ENCODE measurements around the gene BIRC6.
"Not testable (repeated sequence)": the region's sequence is repeated elsewhere in the genome, so short reads cannot be mapped to it uniquely, and the experiment has no call there.

Gene BIRC6

DNA sequence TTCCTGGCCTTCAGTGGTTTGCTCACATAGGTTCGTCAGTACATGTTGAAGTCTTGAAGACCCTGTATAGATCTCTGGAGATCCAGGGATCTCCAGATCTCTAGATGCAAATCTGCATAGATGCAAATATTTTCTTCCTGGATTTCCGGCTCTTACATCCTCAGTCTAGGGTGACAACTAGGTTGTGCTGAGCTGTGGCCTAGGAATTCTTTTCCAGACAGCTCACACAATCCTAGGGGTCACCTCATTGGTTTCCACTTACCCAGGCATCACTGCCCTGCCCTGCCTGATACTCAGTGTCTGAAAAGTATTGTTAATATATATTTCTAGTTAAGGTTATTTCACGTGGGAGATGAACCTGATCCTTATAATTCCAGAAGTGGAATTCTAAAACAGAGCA is 165.9 kb downstream of the BIRC6 start:
- DNase-seq: no peak

- no peak for DNase-seq
These were observed 166.9 kb downstream of the BIRC6 start for GRCh38 chr2:32523686-32524085.

GRCh38 chr2:32532341-32532740 is 175.5 kb downstream of the BIRC6 start:
- DNase-seq: no peak

DNA sequence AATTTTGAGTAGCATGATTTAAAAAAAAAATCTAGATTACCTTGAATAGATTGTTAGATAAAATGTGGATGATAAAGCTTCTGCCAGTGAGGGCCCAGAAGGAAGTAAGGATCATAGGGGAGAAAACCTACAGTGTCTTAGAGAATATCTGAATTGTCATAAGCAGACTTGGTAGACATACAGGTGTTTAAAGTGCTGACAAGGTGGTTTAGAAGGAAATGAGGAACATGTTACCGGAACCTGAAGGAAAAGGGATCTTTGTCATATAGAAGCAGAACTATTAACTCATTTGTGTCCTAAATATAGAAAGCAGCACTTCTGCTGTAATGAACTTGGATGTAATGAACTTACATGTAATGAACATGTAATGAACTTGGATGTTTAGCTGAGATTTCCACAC is 176.1 kb downstream of the BIRC6 start:
- DNase-seq: no peak

- no peak for DNase-seq
These were observed 178.0 kb downstream of the BIRC6 start for GRCh38 chr2:32534831-32535230.

DNA sequence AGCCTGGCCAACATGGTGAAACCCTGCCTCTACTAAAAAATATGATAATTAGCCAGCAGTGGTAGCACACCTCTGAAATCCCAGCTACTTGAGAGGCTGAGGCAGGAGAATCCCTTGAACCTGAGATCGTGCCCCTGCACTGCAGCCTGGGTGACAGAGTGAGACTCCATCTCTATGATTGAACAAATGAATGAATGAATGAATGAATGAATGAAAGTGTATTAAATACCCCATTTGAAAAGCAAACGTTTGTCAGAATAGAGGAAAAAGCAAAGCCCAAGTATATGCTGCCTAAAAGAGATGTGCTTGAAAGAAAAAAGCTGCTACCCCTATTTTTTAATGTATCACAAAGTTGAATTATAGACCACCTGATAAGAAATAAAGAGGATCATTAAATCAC is 181.9 kb downstream of the BIRC6 start:
- no peak for DNase-seq

- DNase-seq: not testable (repeated sequence)
These were observed 195.7 kb downstream of the BIRC6 start for GRCh38 chr2:32552483-32552882.

DNA sequence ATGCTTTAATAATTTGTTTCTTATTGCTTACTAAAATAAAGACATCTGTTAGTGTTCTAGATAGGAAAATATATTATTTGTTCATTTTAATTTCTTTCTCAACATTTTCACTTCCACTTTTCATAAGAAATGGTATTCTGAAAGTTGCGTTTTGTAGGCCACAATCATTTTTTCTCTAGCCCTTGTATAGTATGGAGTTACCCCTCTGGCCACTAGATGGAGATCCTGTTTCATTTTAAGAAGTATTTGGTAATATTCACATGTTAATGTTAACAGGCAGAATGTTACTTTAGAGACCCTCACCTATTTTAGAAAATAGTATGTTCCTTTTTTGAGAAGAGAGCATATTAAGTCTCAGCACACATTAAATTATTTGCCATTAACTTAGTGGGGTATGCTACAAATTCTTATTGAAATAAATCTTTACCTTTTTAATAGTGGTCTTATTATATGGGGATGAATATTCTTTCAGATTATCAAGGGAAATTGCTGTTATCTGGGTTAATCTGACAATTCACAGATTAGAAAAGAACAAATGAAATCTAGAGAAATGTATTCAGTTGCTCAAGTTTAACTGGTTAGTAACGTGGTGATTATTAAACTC is 197.1 kb downstream of the BIRC6 start:
- no peak for DNase-seq

DNA sequence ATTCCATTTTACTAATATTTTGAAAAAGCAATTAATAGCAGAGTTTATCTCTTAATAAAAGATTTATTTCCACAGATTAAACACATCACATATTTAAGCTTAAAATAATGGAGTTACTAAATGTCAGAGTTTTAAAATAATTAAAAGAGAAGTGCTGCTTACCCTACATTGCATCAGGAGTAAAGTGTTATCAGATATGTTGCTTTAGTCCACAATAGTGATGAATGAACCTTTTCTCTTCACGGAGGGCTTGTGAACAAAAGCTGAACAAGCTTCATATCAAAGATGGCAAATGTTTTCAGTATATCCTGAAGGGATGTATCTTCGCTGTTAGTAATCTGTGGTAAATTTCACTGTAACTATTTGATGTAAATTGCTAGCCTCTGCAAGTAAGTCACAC is 201.7 kb downstream of the BIRC6 start:
- no peak for DNase-seq

DNA sequence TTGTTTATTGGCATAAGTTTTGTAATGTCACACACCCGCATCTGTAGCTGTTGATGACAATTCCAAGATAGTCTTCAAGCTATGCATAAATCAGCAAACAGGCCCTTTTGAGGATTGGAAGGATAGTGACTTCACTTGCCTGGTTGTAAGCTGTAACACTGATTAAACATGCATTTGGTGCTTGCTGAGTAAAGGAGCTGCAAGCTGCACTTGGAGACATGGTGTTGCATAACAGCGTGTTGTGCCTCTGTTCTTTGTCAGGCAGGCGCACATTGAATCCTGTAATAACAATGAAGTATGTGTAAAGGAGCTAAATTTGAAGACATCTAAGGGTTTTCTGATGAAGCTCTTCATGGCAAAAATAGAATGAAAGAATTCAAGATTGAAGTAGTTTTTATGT is 202.3 kb downstream of the BIRC6 start:
- no peak for DNase-seq

GRCh38 chr2:32562906-32563305 is 206.1 kb downstream of the BIRC6 start:
- DNase-seq: no peak

DNA sequence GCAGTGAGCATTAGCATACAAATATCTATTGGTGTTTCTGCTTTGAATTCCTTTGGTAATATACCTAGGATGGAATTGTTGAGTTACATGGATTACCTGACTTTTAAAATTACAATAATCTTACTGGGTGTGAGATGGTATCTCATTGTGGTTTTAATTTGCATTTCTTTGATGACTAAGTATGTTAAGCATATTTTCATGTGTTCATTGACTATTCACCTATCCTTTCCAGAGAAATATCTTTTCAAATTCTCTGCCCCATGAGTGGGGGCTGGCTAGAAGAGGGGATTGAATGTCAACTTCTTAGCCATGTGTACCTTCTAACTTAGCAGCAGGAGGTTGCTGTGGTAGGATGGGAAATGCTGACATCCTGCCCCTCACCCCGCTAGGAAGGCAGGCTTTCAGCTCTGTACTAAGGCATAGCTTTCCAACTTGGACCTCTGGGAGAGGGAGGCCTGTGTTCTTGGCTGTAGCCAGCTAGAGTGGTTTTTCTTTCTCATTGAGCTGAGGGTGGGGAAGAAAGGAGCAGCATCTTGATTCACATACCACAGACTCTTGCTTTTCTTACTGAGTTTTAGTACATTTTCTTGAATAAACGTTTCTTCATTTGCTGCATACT is 207.7 kb downstream of the BIRC6 start:
- DNase-seq: no peak

GRCh38 chr2:32565902-32566301 is 209.1 kb downstream of the BIRC6 start:
- no peak for DNase-seq

DNA sequence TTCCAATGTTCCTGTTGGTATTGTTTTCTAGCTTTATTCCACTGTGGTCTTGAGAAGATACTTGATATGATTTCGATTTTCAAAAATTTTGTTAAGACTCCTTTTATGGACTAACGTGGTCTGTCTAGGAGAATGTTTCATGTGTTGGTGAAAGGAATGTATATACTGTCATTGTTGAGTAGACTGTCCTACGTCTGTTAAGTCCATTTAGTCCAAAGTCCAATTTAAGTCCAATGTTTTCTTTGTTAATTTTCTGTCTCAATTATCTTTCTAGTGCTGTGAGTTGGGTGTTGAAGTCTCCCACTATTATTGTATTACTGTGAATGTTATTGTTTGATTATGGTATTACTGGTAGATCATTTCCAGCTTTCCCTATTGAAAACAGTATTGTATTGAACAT is 215.2 kb downstream of the BIRC6 start:
- DNase-seq: no peak

- no peak for DNase-seq
These were observed 215.9 kb downstream of the BIRC6 start for GRCh38 chr2:32572737-32573136.

DNA sequence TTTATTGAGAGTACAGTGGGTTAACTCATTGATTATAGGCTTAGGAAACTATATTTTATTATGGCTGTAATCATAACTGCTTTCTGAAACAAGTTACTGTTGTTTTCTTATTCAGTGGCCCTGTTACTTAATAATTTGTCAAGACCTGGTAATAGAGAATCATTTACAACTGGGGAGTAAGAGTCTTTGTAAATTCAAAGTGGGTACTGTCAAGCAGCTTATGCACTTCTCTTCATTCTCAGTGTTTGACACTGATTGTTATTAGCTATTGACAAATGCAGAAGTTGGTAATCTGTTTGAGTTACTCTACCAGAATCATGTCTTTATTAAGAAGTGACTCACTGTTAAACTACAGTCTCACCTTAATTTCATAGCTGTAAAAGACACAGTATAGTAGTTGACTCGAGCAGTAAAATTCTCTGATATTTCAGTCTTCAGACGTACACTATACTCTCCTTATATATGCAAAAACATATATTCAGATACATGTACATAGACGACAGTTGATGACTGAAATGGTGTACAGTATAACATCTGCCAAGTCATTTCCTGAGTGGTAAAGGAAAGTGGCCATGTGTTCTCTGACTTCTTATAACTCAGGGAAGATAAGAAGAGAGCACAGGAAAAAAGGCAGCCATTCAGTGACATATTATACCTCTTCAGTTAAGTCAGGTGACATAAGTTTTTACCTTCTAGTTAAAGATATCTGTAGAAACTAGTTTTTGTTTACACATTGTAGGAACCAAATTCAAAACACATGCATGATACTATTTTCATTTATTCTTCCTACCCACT is 235.0 kb downstream of the BIRC6 start:
- DNase-seq: no peak

DNA sequence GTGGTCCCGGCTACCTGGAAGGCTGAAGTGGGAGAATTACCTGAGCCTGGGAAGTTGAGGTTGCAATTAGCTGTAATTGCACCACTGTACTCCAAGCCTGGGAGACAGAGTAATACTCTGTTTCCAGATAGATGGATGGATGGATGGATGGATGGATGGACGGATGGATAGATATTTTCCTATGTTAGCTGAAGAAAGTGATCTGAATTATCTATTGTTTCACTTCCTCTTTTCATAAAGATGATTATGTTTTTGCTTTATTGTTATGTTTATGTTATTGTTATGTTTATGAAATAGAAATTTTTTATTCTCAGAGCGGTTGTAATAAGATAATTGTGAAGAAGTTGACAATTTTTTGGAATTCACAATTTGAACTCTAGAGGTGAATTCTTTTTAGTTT is 237.8 kb downstream of the BIRC6 start:
- no peak for DNase-seq

DNA sequence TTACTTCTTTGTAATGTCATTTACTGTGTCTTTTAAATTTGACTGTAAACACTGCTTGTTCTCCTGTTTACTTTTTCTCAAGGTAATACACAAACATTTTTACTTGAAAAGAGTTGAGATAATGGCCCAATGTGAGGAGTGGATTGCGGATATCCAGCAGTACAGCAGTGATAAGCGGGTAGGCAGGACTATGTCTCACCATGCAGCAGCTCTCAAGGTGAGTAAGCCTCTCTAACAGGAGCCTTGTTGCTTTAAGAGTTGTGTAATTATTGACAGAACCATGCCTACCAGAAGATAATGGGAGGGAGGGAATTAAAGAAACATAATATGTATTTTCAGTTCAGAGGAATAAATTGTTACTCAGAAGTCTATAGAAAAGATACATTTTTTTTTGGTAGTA is 254.5 kb downstream of the BIRC6 start:
- no peak for DNase-seq

GRCh38 chr2:32611771-32612170 is 254.9 kb downstream of the BIRC6 start:
- no peak for DNase-seq

DNA sequence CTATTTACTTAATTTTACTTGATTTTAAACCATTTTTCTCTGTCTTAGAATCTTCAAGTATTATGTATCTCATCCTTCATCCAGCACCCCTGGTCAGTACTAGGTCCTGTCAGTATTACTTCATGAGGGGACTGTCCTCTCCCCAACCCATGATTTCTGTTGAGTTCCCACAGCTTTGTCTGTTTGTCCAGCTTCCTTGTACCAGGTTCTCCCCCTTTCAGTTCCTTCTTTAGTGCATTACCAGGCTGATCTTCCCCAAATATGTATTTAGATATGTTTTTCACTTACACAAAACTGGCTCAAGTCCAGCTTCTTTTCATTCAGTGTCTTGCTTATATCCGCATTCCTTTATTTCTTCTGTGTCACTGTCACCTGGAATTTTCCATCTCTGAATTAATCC is 257.3 kb downstream of the BIRC6 start:
- DNase-seq: no peak

GRCh38 chr2:32617599-32618189 is 260.9 kb downstream of the BIRC6 start:
- no peak for DNase-seq

- no peak for DNase-seq
These were observed 265.9 kb downstream of the BIRC6 start for GRCh38 chr2:32622570-32623310.

DNA sequence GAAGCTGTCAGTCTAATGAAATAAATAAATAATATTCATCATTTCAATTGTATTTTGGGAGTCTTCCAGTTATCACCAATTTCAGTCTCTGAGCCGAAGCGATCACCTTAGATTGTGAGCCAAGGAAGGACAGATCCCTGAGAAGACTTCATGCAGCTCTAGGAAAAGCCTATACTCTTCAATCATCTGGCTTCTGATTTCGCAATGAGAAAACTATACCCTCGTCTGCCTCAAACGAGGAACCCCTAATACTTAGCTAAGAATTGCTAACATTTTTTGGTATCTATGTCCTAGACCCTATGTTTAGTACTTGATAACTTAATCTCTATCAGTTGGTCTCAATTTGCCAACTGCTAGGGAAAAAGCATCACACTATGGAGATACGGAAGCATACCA is 266.5 kb downstream of the BIRC6 start:
- no peak for DNase-seq

Data from activated T-cell treated with anti-CD3 and anti-CD28 coated beads, Interleukin-2, amount 50 U/mL, for 48 hours (primary cell).